ENCODE measurements around the gene P3R3URF. TPM values are rescaled to one million over a fixed set of nuclear protein-coding genes. Genes with fewer than 3 reads are reported as not detected.
A peak's percentile ranks its signal among the peaks of the same experiment; 100 is the strongest.
"Not testable (repeated sequence)": the region's sequence is repeated elsewhere in the genome, so short reads cannot be mapped to it uniquely, and the experiment has no call there.

Gene P3R3URF
- total and polyA plus RNA-seq, 2 donors (not counting 3 experiments of a cell fraction or from before 2014, with no cell fraction given), result not detected

GRCh38 chr1:46223472-46223943 is 47.2 kb upstream of the P3R3URF start:
- H4K20me1 ChIP-seq (replicated peaks; ENCODE audit: control insufficient read depth, extremely low read depth, insufficient read depth, low read length), result no peaks in the 10 kb centered on the region
- FAIRE-seq, result peak; percentile 99
- H3K4me1 ChIP-seq (ENCODE audit: control insufficient read depth, extremely low read depth, insufficient read depth, low read length), result peaks cover 2% of the 10 kb centered on the region
- ChIA-PET CTCF (interaction anchor here (0.6 to 4.5 kb wide), 45 partner anchors 8 to 594 kb away, joined by 3 to 146 read pairs (median 4); partner anchors contain the start of genes GPBP1L1, LURAP1, PIK3R3 and POMGNT1), POLR2A (interaction anchor here (0.7 to 0.8 kb wide), 2 partner anchors 21 to 157 kb away, joined by 3 read pairs; no protein-coding TSS in a partner anchor)
- dilution Hi-C loops (cut with MboI; ENCODE audit: extremely low pct_ligation_motif_present, low sequenced_read_pairs) (no loop called here), intact Hi-C loops (cut with micrococcal nuclease) (loop anchor here (1.0 to 10.0 kb wide), 8 partner anchors 25 to 539 kb away; partner anchors contain the start of genes GPBP1L1, POMGNT1 and TMEM69)
- H3K9ac ChIP-seq (replicated peaks; ENCODE audit: extremely low read depth, insufficient read depth, low read length), result no peak overlapping the region
- H3K27me3 ChIP-seq (ENCODE audit: control insufficient read depth in 2 of 2, insufficient read depth in 2 of 2, low read length in 2 of 2), result no peaks in the 10 kb centered on the region
- H3K79me2 ChIP-seq (ENCODE audit: control insufficient read depth, insufficient read depth, low read length), result no peaks in the 10 kb centered on the region
- H3K4me3 ChIP-seq (replicated peaks in 1 of 3; ENCODE audit: insufficient read depth in 1 of 3, low read depth in 1 of 3, low read length in 3 of 3), result no peak overlapping the region
- peak; percentile 87 for DNase-seq (ENCODE audit: low read depth, low spot score)
- H3K27ac ChIP-seq (ENCODE audit: insufficient read depth, low read depth, low read length), result no peak overlapping the region
- H3K4me2 ChIP-seq (ENCODE audit: insufficient read depth, low read length), result no peak overlapping the region
- H3K36me3 ChIP-seq (ENCODE audit: control insufficient read depth in 2 of 2, extremely low read depth in 1 of 2, insufficient read depth in 2 of 2, low read length in 2 of 2), result no peaks in the 10 kb centered on the region
- H3K9me3 ChIP-seq (replicated peaks; ENCODE audit: control insufficient read depth, insufficient read depth, low read length), result no peaks in the 10 kb centered on the region
- TF ChIP-seq POLR2A (IDR thresholded peaks at IDR 0.05; ENCODE audit: low read depth, low read length) (no peak), GATA2 (IDR thresholded peaks at IDR 0.05; ENCODE audit: insufficient read depth, insufficient read length, low read depth, low read length) (no peak)
- TF ChIP-seq, protein P1, sequence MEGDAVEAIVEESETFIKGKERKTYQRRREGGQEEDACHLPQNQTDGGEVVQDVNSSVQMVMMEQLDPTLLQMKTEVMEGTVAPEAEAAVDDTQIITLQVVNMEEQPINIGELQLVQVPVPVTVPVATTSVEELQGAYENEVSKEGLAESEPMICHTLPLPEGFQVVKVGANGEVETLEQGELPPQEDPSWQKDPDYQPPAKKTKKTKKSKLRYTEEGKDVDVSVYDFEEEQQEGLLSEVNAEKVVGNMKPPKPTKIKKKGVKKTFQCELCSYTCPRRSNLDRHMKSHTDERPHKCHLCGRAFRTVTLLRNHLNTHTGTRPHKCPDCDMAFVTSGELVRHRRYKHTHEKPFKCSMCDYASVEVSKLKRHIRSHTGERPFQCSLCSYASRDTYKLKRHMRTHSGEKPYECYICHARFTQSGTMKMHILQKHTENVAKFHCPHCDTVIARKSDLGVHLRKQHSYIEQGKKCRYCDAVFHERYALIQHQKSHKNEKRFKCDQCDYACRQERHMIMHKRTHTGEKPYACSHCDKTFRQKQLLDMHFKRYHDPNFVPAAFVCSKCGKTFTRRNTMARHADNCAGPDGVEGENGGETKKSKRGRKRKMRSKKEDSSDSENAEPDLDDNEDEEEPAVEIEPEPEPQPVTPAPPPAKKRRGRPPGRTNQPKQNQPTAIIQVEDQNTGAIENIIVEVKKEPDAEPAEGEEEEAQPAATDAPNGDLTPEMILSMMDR (IDR thresholded peaks at IDR 0.05; ENCODE audit: extremely low read depth in 1 of 2, insufficient read depth in 1 of 2, low read depth in 1 of 2, low read length in 2 of 2), result peak; percentile 88 to 98
- no peaks in the 10 kb centered on the region for H3K9me1 ChIP-seq (replicated peaks; ENCODE audit: control insufficient read depth, extremely low read depth, insufficient read depth, low read length)
- no TSS peak for BruUV-seq (replicated peaks)
- H2AFZ ChIP-seq (ENCODE audit: low read depth, low read length), result peak overlapping the region; percentile 59

- DNase-seq (ENCODE audit: low read depth, low spot score); H3K36me3 ChIP-seq (ENCODE audit: control insufficient read depth in 2 of 2, extremely low read depth in 1 of 2, insufficient read depth in 2 of 2, low read length in 2 of 2); H3K4me1 ChIP-seq (ENCODE audit: control insufficient read depth, extremely low read depth, insufficient read depth, low read length); FAIRE-seq; H3K27me3 ChIP-seq (ENCODE audit: control insufficient read depth in 2 of 2, insufficient read depth in 2 of 2, low read length in 2 of 2); H3K9me3 ChIP-seq (replicated peaks; ENCODE audit: control insufficient read depth, insufficient read depth, low read length); H3K9ac ChIP-seq (replicated peaks; ENCODE audit: extremely low read depth, insufficient read depth, low read length); H3K79me2 ChIP-seq (ENCODE audit: control insufficient read depth, insufficient read depth, low read length); H3K4me3 ChIP-seq (replicated peaks in 1 of 3; ENCODE audit: insufficient read depth in 1 of 3, low read depth in 1 of 3, low read length in 3 of 3); dilution Hi-C loops (cut with MboI; ENCODE audit: extremely low pct_ligation_motif_present, low sequenced_read_pairs); H3K9me1 ChIP-seq (replicated peaks; ENCODE audit: control insufficient read depth, extremely low read depth, insufficient read depth, low read length); H4K20me1 ChIP-seq (replicated peaks; ENCODE audit: control insufficient read depth, extremely low read depth, insufficient read depth, low read length); H2AFZ ChIP-seq (ENCODE audit: low read depth, low read length); BruUV-seq (replicated peaks); H3K27ac ChIP-seq (ENCODE audit: insufficient read depth, low read depth, low read length); H3K4me2 ChIP-seq (ENCODE audit: insufficient read depth, low read length): not testable (repeated sequence)
- ChIA-PET POLR2A (interaction anchor here (0.8 kb wide), 1 partner anchor 22 kb away, joined by 3 read pairs; no protein-coding TSS in a partner anchor), CTCF (interaction anchor here (0.6 to 4.5 kb wide), 39 partner anchors 7 to 537 kb away, joined by 3 to 146 read pairs (median 4); partner anchors contain the start of genes GPBP1L1, LURAP1, PIK3R3 and POMGNT1)
- intact Hi-C loops (cut with micrococcal nuclease), result loop anchor here (1.0 to 10.0 kb wide), 8 partner anchors 25 to 538 kb away; partner anchors contain the start of genes GPBP1L1, POMGNT1 and TMEM69
Measured at GRCh38 chr1:46223055-46223454, 46.8 kb upstream of the P3R3URF start.
